Skeletal muscle tissue (tissue), 4 donors: ENCODE data around the gene PRCC. TPM values are rescaled to one million over a fixed set of nuclear protein-coding genes. Genes with fewer than 3 reads are reported as not detected.

Experiments used
- H3K27ac ChIP-seq: one replicate; pipeline ENCODE4 v1.7.0; 2013; ENCODE audit warnings: mild to moderate bottlenecking, low read depth, low read length, inconsistent platforms
- H3K27me3 ChIP-seq, 3 donors: one replicate each; pipeline ENCODE4 v1.7.0; 2013; ENCODE audit warnings: low read length in 3 of 3; ENCODE audit not compliant: control insufficient read depth in 3 of 3, insufficient read depth in 3 of 3
- H3K36me3 ChIP-seq, 3 donors: one replicate each; pipeline ENCODE4 v1.7.0; 2013; ENCODE audit warnings: low read length in 3 of 3; ENCODE audit not compliant: control insufficient read depth in 3 of 3, insufficient read depth in 3 of 3
- H3K4me1 ChIP-seq, 3 donors: one replicate each; pipeline ENCODE4 v1.7.0; 2013; ENCODE audit warnings: low read length in 3 of 3, mild to moderate bottlenecking in 3 of 3; ENCODE audit not compliant: control insufficient read depth in 3 of 3, insufficient read depth in 3 of 3
- H3K4me3 ChIP-seq, 3 donors: one replicate each; pipeline ENCODE4 v1.7.0; 2013; ENCODE audit warnings: low read length in 3 of 3
- H3K9ac ChIP-seq, 3 donors: one replicate each; pipeline ENCODE4 v1.7.0; 2013; ENCODE audit warnings: low read length in 3 of 3, mild to moderate bottlenecking in 3 of 3, moderate library complexity in 2 of 3, low read depth in 1 of 3
- H3K9me3 ChIP-seq, 3 donors: one replicate each; pipeline ENCODE4 v1.7.0; 2013; ENCODE audit warnings: low read length in 3 of 3; ENCODE audit not compliant: control insufficient read depth in 3 of 3
- total RNA-seq: library from RNA; depleted of rRNA; stranded (reverse); fragments of >200 nt; gene quantifications from one replicate; pipeline ENCODE4 v1.2.3, GENCODE V29; 2014
- donor health status: Osteomylitis.

Gene PRCC
- total RNA-seq = 9.9 TPM

GRCh38 chr1:156767101-156767878, at the start of gene PRCC:
Gene PRCC (plus strand): TSS chr1:156767535. CDS start chr1:156767772, 237 bp downstream.
- H3K4me1 ChIP-seq = peaks cover 30 to 47% (median 35%) of the 10 kb centered on the region in 3 donors
- H3K27ac ChIP-seq = peak within 1 kb of the TSS; percentile 97
- peak within 1 kb of the TSS; percentile 98 to 99 (median 99) for H3K9ac ChIP-seq
- no peaks in the 10 kb centered on the region for H3K27me3 ChIP-seq
- H3K9me3 ChIP-seq = no peaks in the 10 kb centered on the region
- H3K36me3 ChIP-seq = peaks cover 0 to 14% (median 0%) of the 10 kb centered on the region in 3 donors
- H3K4me3 ChIP-seq = peak within 1 kb of the TSS; percentile 91 to 98 (median 94)

- peaks cover 29 to 36% (median 35%) of the 10 kb centered on the region in 3 donors for H3K36me3 ChIP-seq
These were observed 46.2 kb upstream of the PRCC start for GRCh38 chr1:156721131-156721530.

GRCh38 chr1:156721535-156721934, 45.8 kb upstream of the PRCC start:
- H3K27me3 ChIP-seq = no peaks in the 10 kb centered on the region
- H3K4me1 ChIP-seq = peaks cover 15 to 21% (median 16%) of the 10 kb centered on the region in 3 donors
- H3K9ac ChIP-seq = no peak overlapping the region
- no peak overlapping the region for H3K4me3 ChIP-seq
- H3K27ac ChIP-seq = no peak overlapping the region
- peaks cover 29 to 36% (median 35%) of the 10 kb centered on the region in 3 donors for H3K36me3 ChIP-seq
- H3K9me3 ChIP-seq = no peaks in the 10 kb centered on the region

More at GRCh38 chr1:156721131-156721530, 46.2 kb upstream of the PRCC start:
- no peak overlapping the region for H3K4me3 ChIP-seq
- H3K27ac ChIP-seq = no peak overlapping the region
- no peak overlapping the region for H3K9ac ChIP-seq
- no peaks in the 10 kb centered on the region for H3K9me3 ChIP-seq
- no peaks in the 10 kb centered on the region for H3K27me3 ChIP-seq
- peaks cover 11 to 17% (median 12%) of the 10 kb centered on the region in 3 donors for H3K4me1 ChIP-seq

GRCh38 chr1:156725683-156726280, 41.6 kb upstream of the PRCC start:
- Histone ChIP-seq H3K4me3 (peak overlapping the region; percentile 54 to 77 (median 59)), H3K9ac (peak overlapping the region; percentile 57 to 68 (median 57)), H3K27me3 (no peaks in the 10 kb centered on the region), H3K36me3 (peaks cover 33 to 34% (median 34%) of the 10 kb centered on the region in 3 donors), H3K4me1 (peaks cover 36 to 53% (median 41%) of the 10 kb centered on the region in 3 donors), H3K27ac (peak overlapping the region; percentile 26), H3K9me3 (no peaks in the 10 kb centered on the region)

GRCh38 chr1:156726549-156727226, 40.6 kb upstream of the PRCC start:
- Histone ChIP-seq H3K27me3 (no peaks in the 10 kb centered on the region), H3K27ac (no peak overlapping the region), H3K4me3 (peak overlapping the region; percentile 54 to 99 (median 59)), H3K36me3 (peaks cover 25 to 26% (median 25%) of the 10 kb centered on the region in 3 donors), H3K4me1 (peaks cover 36 to 53% (median 41%) of the 10 kb centered on the region in 3 donors), H3K9ac (peak overlapping the region; percentile 57 to 79 (median 68)), H3K9me3 (no peaks in the 10 kb centered on the region)

- Histone ChIP-seq H3K36me3 (peaks cover 22 to 31% (median 29%) of the 10 kb centered on the region in 3 donors), H3K9ac (peak overlapping the region; percentile 79 to 96 (median 95)), H3K4me1 (peaks cover 36 to 53% (median 41%) of the 10 kb centered on the region in 3 donors)
These were observed 39.8 kb upstream of the PRCC start for GRCh38 chr1:156727492-156727891.

GRCh38 chr1:156727926-156728598, 39.3 kb upstream of the PRCC start, which contains the start of gene METTL25B:
Gene METTL25B (plus strand): TSS chr1:156728469. CDS start chr1:156729105, 636 bp downstream.
- Histone ChIP-seq H3K36me3 (peaks cover 17 to 30% (median 28%) of the 10 kb centered on the region in 3 donors), H3K27me3 (no peaks in the 10 kb centered on the region), H3K4me1 (peaks cover 36 to 53% (median 41%) of the 10 kb centered on the region in 3 donors), H3K9me3 (no peaks in the 10 kb centered on the region), H3K4me3 (peak within 1 kb of the TSS; percentile 88 to 100 (median 99)), H3K27ac (peak within 1 kb of the TSS; percentile 97), H3K9ac (peak within 1 kb of the TSS; percentile 92 to 96 (median 95))

More at GRCh38 chr1:156727492-156727891, 39.8 kb upstream of the PRCC start:
- Histone ChIP-seq H3K27ac (peak overlapping the region; percentile 97), H3K4me3 (peak overlapping the region; percentile 88 to 100 (median 99)), H3K27me3 (no peaks in the 10 kb centered on the region), H3K9me3 (no peaks in the 10 kb centered on the region)

- Histone ChIP-seq H3K9me3 (no peaks in the 10 kb centered on the region), H3K27ac (peak within 1 kb of the TSS; percentile 97), H3K9ac (peak within 1 kb of the TSS; percentile 92 to 96 (median 95)), H3K4me3 (peak within 1 kb of the TSS; percentile 88 to 100 (median 99)), H3K4me1 (peaks cover 36 to 53% (median 41%) of the 10 kb centered on the region in 3 donors), H3K36me3 (peaks cover 12 to 28% (median 26%) of the 10 kb centered on the region in 3 donors), H3K27me3 (no peaks in the 10 kb centered on the region)
These were observed 38.5 kb upstream of the PRCC start, which contains the start of gene ISG20L2 for GRCh38 chr1:156728599-156729462. Gene ISG20L2 (minus strand): TSS chr1:156728766. CDS start chr1:156727652, 1,114 bp downstream.
